Esophagus (tissue), 2 donors: ENCODE measurements around the gene ENHO. TPM values are rescaled to one million over a fixed set of nuclear protein-coding genes. Genes with fewer than 3 reads are reported as not detected.
"Not testable (repeated sequence)": the region's sequence is repeated elsewhere in the genome, so short reads cannot be mapped to it uniquely, and the experiment has no call there.

ENCODE experiments used
- H3K27ac ChIP-seq, 2 donors: one replicate each; pipeline ENCODE4 v1.5.1; 2013; ENCODE audit warnings: low read depth in 2 of 2, mild to moderate bottlenecking in 2 of 2, inconsistent platforms in 1 of 2, low read length in 1 of 2, moderate library complexity in 1 of 2
- H3K27me3 ChIP-seq, 2 donors: one replicate each; pipeline ENCODE4 v1.6.1; 2013; ENCODE audit warnings: low read length in 2 of 2, control low read depth in 1 of 2, mild to moderate bottlenecking in 1 of 2; ENCODE audit not compliant: insufficient read depth in 2 of 2, control insufficient read depth in 1 of 2
- H3K36me3 ChIP-seq, 2 donors: one replicate each; pipeline ENCODE4 v1.6.1; 2013; ENCODE audit warnings: low read length in 1 of 2; ENCODE audit not compliant: control insufficient read depth in 2 of 2, insufficient read depth in 2 of 2
- H3K4me1 ChIP-seq, 2 donors: one replicate each; pipeline ENCODE4 v1.6.1; 2013; ENCODE audit warnings: low read length in 1 of 2; ENCODE audit not compliant: control insufficient read depth in 2 of 2, insufficient read depth in 2 of 2
- H3K4me3 ChIP-seq, 2 donors: one replicate each; pipeline ENCODE4 v1.5.1; 2013; ENCODE audit warnings: low read length in 2 of 2, mild to moderate bottlenecking in 2 of 2, low read depth in 1 of 2, moderate library complexity in 1 of 2
- H3K9me3 ChIP-seq, 2 donors: one replicate each; pipeline ENCODE4 v1.6.1; 2013; ENCODE audit warnings: mild to moderate bottlenecking in 2 of 2, low read depth in 1 of 2, low read length in 1 of 2, moderate library complexity in 1 of 2; ENCODE audit not compliant: control insufficient read depth in 2 of 2, insufficient read depth in 1 of 2
- WGBS, 2 donors: extraction: QIAGEN DNeasy Blood & Tissue Kit; methylation state at CpG; one replicate each; pipeline ENCODE4 v1.1.7; 2013; 5-methylcytosine and 5-hydroxymethylcytosine counted together
- polyA plus RNA-seq, 2 donors: library from polyadenylated mRNA; stranded (reverse); fragments of 200-250 nt; gene quantifications; one replicate each; pipeline ENCODE4 v1.2.3, GENCODE V29; 2013
- donor health status: healthy with polysubstance abuse.
- donor health status: Bipolar disorder and iron deficiency.

Gene ENHO
- polyA plus RNA-seq, 2 donors = 0.31 to 0.39 TPM

DNA sequence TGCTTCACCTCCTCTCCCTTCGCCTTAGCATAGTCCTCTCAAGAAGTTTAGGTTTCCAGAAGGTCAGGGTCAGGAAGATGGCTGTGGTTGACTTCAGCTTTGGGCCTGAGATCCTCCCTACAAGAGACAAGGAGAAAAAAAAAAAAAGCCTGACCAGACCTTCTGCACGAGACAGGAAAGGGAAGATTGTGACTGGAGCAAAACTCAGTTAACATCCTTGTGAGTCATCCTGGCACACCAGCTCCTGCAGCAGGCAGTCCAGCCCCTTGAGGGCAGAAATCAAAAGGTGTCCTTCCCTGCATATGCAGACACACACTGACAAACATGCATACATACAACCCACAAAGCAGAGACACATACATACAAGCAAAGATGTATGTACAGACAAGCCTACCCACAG, 18.0 kb upstream of the ENHO start:
- Histone ChIP-seq H3K27me3 (no peaks in the 10 kb centered on the region), H3K4me3 (no peak overlapping the region), H3K4me1 (no peaks in the 10 kb centered on the region), H3K9me3 (peaks cover 0 to 2% of the 10 kb centered on the region in 2 donors), H3K27ac (no peak overlapping the region), H3K36me3 (no peaks in the 10 kb centered on the region)
- 55 to 59% methylated on average over 2 of the region's 2 CpGs for WGBS, 2 donors

DNA sequence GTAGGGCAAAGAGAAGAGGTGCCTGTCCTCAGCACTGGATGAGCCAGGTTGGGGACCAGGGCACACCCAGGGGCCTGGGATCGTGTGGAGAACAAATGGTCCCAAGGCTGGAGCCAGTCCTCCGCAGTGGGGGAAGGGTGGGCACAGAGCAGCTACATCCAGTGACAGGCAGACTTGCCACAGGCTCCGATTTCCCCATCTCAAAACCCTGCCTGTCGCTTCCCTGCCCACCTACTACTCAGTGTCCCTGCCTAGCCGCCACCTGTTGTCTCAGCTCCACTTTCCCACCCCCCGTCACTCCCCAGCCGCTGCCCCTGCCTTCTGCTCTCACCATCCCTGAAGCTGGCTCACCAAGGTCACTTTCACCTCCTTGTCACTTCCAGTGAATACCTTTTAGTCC, 13.9 kb upstream of the ENHO start:
- Histone ChIP-seq H3K4me1 (no peaks in the 10 kb centered on the region), H3K36me3 (no peaks in the 10 kb centered on the region), H3K4me3 (no peak overlapping the region), H3K9me3 (peaks cover 0 to 4% of the 10 kb centered on the region in 2 donors), H3K27ac (no peak overlapping the region), H3K27me3 (no peaks in the 10 kb centered on the region)
- 42 to 64% methylated on average over 5 to 7 of the region's 7 CpGs for WGBS, 2 donors

DNA sequence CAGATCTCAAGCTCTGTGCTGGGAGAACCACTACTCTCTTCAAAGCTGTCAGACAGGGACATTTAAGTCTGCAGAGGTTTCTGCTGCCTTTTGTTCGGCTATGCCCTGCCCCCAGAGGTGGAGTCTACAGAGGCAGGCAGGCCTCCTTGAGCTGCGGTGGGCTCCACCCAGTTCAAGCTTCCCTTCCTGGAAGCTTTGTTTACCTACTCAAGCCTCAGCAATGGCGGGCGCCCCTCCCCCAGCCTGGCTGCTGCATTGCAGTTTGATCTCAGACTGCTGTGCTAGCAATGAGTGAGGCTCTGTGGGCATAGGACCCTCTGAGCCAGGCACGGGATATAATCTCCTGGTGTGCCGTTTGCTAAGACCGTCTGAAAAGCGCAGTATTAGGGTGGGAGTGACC, 9.3 kb upstream of the ENHO start:
- not testable (repeated sequence) for H3K4me3 ChIP-seq, H3K27ac ChIP-seq, H3K36me3 ChIP-seq, H3K27me3 ChIP-seq, H3K4me1 ChIP-seq, H3K9me3 ChIP-seq
- WGBS, 2 donors = 81 to 90% methylated on average over 7 to 8 of the region's 8 CpGs

DNA sequence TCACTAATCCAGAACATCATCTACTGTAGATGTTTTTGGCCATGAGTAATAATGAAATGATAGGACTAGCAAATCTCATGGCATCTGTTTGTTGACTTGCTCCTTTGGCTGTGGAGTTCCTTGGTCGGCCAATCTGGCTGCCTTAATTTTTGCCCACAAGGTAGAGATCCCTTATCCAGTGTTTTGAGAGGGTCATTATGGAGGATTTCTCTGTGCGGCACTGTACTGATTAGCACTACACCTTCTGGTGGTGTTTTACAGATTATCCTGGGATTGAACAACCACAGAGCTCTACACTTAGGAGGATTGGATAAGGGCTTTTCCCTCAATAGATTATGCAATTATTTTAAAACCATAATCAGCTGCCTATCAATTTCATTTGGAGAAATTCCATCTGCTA, 3.2 kb upstream of the ENHO start:
- no peak overlapping the region for H3K4me3 ChIP-seq
- H3K27ac ChIP-seq = no peak overlapping the region
- WGBS, 2 donors = 75 to 85% methylated on average over 2 of the region's 2 CpGs
- H3K36me3 ChIP-seq = no peaks in the 10 kb centered on the region
- no peaks in the 10 kb centered on the region for H3K9me3 ChIP-seq
- H3K27me3 ChIP-seq = no peaks in the 10 kb centered on the region
- H3K4me1 ChIP-seq = peaks cover 0 to 2% of the 10 kb centered on the region in 2 donors

DNA sequence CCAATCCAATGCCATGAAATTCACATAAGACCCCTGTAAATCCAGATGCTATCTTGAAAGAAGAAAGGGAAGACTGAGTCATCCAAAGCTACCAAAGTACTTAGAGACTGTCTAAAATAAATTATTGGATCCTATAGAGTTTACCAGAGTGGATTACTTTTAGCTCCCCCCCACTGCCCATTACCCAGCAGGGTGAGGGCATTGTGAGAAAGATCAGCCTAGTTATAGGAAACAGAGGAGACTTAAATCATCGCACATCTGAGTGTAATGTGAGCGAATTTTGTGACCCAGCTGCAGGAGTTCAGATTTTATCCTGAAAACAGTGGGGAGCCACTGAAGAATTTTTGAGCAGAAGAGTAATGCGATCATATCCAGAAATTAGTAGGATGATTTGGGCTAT, 1.6 kb upstream of the ENHO start:
- Histone ChIP-seq H3K27ac (no peak overlapping the region), H3K9me3 (no peaks in the 10 kb centered on the region), H3K4me1 (peaks cover 0 to 2% of the 10 kb centered on the region in 2 donors), H3K27me3 (no peaks in the 10 kb centered on the region), H3K36me3 (no peaks in the 10 kb centered on the region), H3K4me3 (no peak overlapping the region)
- 90 to 91% methylated on average over 3 of the region's 3 CpGs for WGBS, 2 donors

DNA sequence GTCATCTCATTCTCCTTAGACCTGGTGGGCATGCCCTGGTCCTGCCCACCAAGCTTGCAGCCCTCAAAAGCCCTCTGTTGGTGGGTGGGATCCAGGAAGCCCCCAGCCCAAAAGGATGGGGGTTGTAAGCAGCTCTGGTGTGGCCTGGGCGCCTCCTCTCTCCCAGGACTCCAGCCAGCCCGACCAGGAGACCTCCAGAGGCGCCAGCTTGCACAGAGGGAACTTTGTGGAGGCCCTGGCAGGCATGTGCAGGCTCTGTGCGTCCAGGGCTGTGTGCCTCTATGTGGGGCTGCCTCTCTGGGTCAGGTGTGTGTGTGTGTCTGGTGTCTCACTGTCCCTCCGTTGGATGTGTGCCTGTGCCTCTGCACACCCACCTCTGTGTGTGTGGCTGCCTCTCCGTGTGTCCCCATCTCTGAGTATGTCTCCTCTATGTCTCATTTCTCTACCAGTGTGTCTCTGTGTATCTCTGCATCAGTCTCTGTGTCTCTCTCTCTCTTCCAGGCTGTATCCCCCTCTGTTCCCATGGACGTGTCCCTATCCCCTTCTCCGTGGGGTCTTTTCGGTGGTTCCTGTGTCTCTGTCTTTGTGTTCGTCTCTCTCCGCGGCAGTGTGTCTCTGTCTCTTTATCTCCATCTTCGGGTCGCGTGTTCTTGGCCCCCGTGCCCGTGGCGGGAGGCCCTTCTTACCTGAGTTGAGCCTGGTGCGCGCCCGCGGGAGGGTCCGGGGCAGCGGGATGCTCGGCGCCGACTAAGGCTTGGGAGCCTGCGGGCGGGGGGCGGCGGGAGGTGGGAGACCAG, 501 bp downstream of the ENHO start:
- 18 to 20% methylated on average over 30 to 31 of the region's 31 CpGs for WGBS, 2 donors
- Histone ChIP-seq H3K9me3 (no peaks in the 10 kb centered on the region), H3K4me3 (peak overlapping the region; percentile 17 to 51), H3K27ac (no peak overlapping the region), H3K27me3 (no peaks in the 10 kb centered on the region), H3K4me1 (peaks cover 0 to 2% of the 10 kb centered on the region in 2 donors), H3K36me3 (no peaks in the 10 kb centered on the region)

DNA sequence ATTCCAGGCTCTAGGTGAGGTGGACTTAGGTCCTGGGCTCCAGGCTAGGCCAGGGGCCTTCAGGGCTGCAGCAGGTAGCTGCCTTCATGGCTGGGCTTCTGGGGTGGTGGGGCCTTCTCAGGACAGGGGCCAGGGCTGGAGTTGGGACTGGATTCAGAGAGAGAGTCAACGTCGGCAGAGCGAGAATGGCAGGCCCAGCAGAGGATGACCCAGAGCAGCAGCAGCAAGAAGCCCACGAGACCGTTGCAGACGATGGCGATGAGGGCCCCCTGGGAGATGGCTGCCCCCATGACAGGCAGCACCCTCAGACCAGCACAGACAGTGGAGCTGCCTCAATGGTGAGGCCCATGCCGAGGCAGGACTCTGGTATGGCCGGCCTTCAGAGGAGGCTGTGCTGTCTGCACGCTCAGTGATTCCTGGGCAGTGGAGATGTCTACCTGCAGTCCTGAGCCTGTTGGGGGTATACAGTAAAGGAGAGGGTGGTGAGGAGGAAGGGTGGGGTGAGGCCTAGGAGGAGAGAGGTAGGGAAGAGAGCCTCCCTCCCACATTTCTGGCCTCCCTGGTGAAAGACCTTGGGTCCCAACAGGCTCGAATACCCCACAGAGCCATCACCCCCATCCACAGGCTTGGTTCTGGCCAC, 1.3 kb downstream of the ENHO start:
- Histone ChIP-seq H3K27ac (no peak overlapping the region), H3K4me3 (no peak overlapping the region), H3K27me3 (no peaks in the 10 kb centered on the region), H3K36me3 (no peaks in the 10 kb centered on the region), H3K4me1 (peaks cover 0 to 2% of the 10 kb centered on the region in 2 donors), H3K9me3 (no peaks in the 10 kb centered on the region)
- WGBS, 2 donors = 96 to 97% methylated on average over 11 of the region's 11 CpGs

DNA sequence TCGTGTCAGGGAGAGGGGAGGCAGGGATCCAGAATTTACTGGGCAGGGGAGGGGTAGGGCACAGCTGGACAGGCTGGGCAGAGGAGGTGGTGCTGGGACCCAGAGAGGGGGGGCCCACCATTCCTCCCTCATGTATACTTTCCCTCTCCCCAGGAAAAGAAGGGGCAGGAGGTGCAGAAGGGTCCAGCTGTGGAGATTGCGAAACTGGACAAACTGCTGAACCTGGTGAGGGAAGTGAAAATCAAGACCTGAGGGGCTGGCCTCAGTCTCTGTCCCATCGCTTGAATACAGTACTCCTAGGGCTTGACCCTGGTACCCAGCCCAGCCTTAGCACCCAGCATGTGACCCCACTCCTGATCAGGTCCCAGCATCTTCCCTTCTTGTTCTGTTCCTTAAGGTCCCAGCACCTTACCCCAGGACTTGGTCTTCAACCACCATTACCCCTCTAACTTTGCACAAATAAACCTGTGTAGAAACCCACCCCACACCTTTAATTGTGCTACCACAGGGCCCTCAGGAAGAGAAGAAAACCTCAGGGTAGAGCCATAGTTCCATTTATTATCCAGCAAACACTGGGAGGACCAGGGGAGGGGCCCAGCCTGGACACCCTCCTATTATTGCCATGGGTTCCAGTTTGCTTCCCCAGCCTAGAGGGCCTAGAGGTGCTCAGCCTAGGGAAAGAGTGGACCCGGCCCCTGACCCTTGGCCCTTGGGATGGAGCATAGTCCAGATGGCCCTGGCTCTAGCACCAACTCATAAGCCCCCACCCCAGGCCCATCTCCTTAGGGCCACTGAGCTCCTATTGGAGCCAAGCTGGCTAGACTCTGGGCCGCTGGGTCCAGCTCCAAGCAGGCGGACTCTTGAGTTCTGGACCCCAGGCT, 2.0 kb downstream of the ENHO start:
- H3K27me3 ChIP-seq = no peaks in the 10 kb centered on the region
- H3K27ac ChIP-seq = no peak overlapping the region
- peaks cover 0 to 2% of the 10 kb centered on the region in 2 donors for H3K4me1 ChIP-seq
- H3K9me3 ChIP-seq = no peaks in the 10 kb centered on the region
- no peak overlapping the region for H3K4me3 ChIP-seq
- 91 to 94% methylated on average over 4 to 6 of the region's 6 CpGs for WGBS, 2 donors
- no peaks in the 10 kb centered on the region for H3K36me3 ChIP-seq

DNA sequence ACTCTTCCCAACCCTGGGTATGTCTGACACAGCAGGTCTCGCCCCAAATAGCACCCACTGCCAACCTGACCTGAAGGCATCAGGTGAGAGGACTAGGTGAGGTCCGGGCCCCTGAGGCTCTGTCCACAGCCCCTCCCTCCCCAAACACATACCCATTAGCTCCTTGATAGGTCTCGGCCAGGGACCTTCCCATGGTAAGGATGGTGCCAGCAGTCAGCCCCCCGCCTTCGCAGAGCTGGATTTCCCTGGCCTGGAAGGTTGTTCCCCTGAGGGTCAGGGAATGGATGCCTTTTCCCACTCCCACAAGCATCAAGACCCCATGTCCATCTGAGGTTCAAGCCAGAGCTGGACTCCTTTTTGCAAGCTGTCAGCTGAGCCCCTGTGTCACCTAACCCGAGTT, 2.7 kb downstream of the ENHO start:
- H3K9me3 ChIP-seq = no peaks in the 10 kb centered on the region
- no peaks in the 10 kb centered on the region for H3K27me3 ChIP-seq
- 84 to 88% methylated on average over 6 of the region's 6 CpGs for WGBS, 2 donors
- H3K4me3 ChIP-seq = no peak overlapping the region
- H3K4me1 ChIP-seq = peaks cover 0 to 2% of the 10 kb centered on the region in 2 donors
- H3K27ac ChIP-seq = no peak overlapping the region
- no peaks in the 10 kb centered on the region for H3K36me3 ChIP-seq
